Stimulated activated CD4-positive, alpha-beta T cell treated with anti-CD3 and anti-CD28 coated beads, Interleukin-12 subunit alpha, Interleukin-12 subunit beta, amount 100 ng/mL, for 24 hours (primary cell): ENCODE results near the gene C6.
"Not testable (repeated sequence)": the region's sequence is repeated elsewhere in the genome, so short reads cannot be mapped to it uniquely, and the experiment has no call there.

ENCODE experiments used
- DNase-seq, 2 experiments: peaks; one replicate each; pipeline ENCODE4 v3.0.0-alpha.2; 2020; ENCODE audit warnings: low read depth in 2 of 2

Gene C6

GRCh38 chr5:41199660-41200059 lies 13.7 kb downstream of the C6 start:
- no peak for DNase-seq

GRCh38 chr5:41196197-41196596 lies 17.1 kb downstream of the C6 start:
- DNase-seq = no peak

GRCh38 chr5:41195228-41195627 lies 18.1 kb downstream of the C6 start:
- DNase-seq = no peak

- no peak for DNase-seq
Measured at GRCh38 chr5:41194339-41194738, 19.0 kb downstream of the C6 start.

- no peak for DNase-seq
Measured at GRCh38 chr5:41193456-41194205, 19.7 kb downstream of the C6 start.

- no peak for DNase-seq
Measured at GRCh38 chr5:41191249-41191648, 22.1 kb downstream of the C6 start.

- no peak for DNase-seq
Measured at GRCh38 chr5:41186143-41186542, 27.2 kb downstream of the C6 start.

GRCh38 chr5:41183331-41183730 lies 30.0 kb downstream of the C6 start:
- not testable (repeated sequence) for DNase-seq

DNA sequence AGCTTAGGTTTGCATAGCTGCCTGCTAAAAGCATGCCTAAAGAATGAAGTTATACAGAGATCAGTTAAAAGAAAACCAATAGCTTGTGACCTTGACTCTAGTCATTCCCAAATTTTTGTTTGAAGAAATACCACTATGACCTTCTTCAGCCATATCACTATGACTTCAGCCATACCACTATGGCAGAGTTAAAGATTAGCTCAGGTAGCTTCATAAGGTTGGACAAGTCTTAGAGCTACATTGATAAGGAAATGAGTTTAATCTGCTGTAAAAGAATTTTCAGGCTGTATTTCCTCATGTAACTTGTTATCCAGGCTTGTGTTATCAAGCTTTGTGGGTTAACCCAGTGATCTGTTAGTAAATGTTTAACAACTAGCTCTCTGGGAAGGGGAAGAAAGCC lies 30.7 kb downstream of the C6 start:
- DNase-seq = no peak

DNA sequence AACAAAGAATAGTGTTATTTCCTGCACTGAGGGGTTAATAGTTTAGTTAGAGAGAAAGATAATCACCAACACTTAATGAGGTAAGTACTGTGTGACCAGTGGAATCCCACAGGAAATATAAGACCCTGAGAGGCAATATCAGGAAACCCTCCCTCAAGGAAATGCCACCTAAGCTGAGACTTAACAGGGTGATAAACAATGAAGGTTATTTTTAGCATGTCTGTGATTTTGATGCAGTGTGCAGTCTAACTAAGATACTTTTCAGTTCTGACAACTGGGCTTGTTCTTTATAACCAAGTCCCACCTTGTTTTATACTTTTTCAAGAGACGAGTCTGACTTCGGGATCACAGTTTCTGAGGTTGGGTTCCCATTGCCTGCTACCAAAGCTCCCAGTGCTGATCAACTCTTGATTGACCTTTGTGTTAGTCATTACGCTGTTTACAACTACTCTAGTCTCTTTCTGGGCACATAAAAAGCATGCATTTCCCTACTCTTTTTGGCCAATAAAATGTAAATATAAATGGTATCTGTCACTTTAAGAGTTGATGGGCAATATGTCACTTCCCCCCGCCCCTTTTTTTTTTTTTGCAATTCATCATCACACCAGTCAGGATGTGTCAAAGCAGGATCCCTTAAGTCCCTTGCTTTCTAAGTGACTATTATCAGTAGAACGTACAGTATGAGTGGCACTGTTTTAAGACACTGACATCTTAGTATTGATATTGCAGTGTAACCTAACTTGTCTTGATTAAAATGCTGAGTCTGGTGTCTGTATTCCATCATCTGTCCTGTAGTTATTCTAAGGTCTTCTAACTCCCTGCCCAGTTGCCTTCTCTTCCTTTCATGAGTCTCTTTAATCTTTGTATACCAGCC lies 31.4 kb downstream of the C6 start:
- no peak for DNase-seq

GRCh38 chr5:41176952-41177351 lies 36.4 kb downstream of the C6 start:
- no peak for DNase-seq

GRCh38 chr5:41172012-41172411 lies 41.3 kb downstream of the C6 start:
- no peak for DNase-seq

- DNase-seq = no peak
Measured at GRCh38 chr5:41161271-41161670, 52.1 kb downstream of the C6 start.

- DNase-seq = no peak
Measured at GRCh38 chr5:41157272-41157894, 55.9 kb downstream of the C6 start.

- no peak for DNase-seq
Measured at GRCh38 chr5:41156739-41157138, 56.6 kb downstream of the C6 start.

GRCh38 chr5:41154491-41154890 lies 58.8 kb downstream of the C6 start:
- no peak for DNase-seq

GRCh38 chr5:41151564-41151963 lies 61.8 kb downstream of the C6 start:
- DNase-seq = no peak

DNA sequence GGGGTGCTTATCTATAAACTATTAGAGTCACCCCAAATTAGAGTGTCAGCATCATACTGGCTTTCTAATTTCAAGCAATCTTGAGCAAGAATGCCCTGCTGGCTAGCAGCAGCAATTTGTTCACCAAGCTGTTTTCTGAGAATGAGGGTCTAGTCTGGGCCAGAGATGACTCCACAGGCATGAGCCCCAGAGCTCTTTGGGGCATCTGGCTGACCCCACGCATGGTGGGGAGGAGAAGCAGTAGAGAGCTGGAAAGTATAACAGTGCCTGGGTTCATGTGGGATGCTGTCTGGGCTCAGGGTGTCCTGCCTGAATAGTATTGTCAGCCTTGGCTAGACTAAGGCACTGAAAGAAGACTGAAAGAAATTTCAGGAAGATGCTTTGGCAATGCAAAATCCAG lies 64.9 kb downstream of the C6 start:
- no peak for DNase-seq

DNA sequence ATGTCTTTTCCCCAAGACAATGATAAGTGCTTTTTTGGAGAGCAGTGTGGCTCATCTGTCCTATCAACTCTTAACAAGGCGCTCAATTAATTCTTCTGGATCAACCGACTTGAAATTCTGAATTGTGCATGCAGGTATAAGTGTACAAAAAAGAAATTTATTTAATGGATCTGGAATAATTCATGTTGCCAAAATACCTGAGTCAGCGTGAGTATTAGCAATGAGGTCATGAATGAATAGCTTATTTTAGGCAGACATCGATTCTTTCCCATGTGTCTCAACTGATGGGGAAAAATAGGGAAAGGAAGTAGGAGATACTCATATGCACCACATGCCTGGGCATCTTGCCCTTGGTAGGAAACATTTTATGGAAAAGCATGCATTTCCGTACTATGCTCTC lies 68.0 kb downstream of the C6 start:
- no peak for DNase-seq

DNA sequence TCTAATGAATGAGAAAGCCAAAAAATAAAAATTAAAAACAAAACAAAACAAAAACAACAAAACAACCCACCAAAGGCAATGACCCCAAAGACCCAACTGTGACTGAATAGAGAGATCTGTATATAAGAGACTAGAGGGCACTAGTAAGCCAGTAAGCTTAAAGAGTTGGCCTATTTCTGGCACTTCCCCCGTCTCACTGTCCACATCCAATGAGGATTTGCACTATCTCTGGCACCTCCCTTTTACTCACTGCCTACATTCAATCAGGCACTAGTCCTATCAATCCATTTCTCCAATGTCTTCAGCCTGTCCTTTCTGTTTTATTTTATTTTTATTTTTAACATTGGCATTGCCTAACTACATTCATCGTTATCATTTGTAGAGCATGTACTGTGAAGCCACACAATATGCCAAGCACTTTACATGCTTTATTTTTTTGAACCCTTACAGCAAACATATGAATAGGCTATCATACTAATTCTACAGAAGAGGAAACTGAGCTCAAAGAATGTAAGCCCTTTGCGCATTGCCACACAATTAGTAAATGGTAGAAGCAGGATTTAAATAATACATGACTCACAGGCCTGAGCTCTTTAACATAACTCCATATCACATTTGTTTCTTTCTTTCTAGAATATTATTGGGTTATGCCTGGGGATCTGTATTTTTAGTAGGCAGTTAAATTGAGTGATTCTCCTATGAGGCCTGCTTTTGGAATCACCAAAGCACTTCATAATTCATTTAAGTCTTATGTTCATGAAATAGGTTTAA lies 70.0 kb downstream of the C6 start:
- no peak for DNase-seq

DNA sequence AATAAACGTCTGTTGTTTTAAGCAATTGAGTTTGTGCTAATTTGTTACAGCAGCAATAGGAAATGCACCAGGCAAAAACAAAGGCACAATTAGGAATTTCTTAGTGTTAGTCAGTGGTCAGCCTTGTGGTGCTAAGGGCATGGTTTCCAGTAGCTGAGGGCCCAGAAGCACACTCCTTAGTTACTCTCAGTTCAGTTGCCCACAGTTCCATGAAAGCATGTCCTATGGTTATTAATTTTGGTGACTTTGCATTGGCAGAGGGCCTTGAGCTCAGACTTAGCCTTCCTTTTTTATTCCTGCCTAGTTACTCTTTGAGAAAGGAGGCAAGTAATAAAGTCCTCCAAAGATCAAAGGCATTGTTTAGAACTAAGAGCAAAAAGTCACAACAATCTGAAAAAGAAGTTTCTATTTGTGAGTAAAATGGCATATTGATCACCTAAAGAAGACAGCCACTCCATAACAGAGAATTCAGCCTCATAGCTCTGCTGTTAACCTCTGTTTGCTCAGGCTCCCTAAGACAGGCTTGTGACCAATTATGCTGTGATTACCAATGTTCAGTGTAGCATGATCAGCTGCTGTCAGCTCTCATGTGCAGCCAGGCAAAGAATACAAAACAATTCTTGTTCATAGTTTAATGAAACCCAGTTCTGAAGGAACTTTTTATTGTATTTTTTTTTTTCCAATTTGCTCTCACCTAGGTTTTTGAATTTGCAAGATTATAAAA lies 85.2 kb downstream of the C6 start:
- DNase-seq = no peak
